ENCODE data around the gene PRAMEF4. TPM values are rescaled to one million over a fixed set of nuclear protein-coding genes. Genes with fewer than 3 reads are reported as not detected.
"Not testable (repeated sequence)": the region's sequence is repeated elsewhere in the genome, so short reads cannot be mapped to it uniquely, and the experiment has no call there.

PRAMEF4 gene
- total RNA-seq, 1 donor = not detected

- DNase-seq (ENCODE audit: insufficient read length, low spot score, missing footprints); H3K4me2 ChIP-seq (ENCODE audit: insufficient read depth, low read length); H3K79me2 ChIP-seq (ENCODE audit: insufficient read depth, low read length): not testable (repeated sequence)
Observed at GRCh38 chr1:12863131-12863880, 22.7 kb downstream of the PRAMEF4 start.

GRCh38 chr1:12856786-12857185 lies 29.2 kb downstream of the PRAMEF4 start, which contains the start of gene PRAMEF2:
Gene PRAMEF2 (plus strand): TSS chr1:12857086. CDS start chr1:12859010, 1,924 bp downstream.
- H2AFZ ChIP-seq (ENCODE audit: low read length); H3K36me3 ChIP-seq (ENCODE audit: insufficient read depth, low read length); H3K4me3 ChIP-seq (ENCODE audit: insufficient read depth, low read length); H3K9me3 ChIP-seq (ENCODE audit: low read depth, low read length); H3K27ac ChIP-seq (ENCODE audit: low read depth, low read length); H3K4me2 ChIP-seq (ENCODE audit: insufficient read depth, low read length); H4K20me1 ChIP-seq (ENCODE audit: insufficient read depth, low read length); DNase-seq (ENCODE audit: insufficient read length, low spot score, missing footprints); H3K27me3 ChIP-seq (ENCODE audit: insufficient read depth, low read length); H3K4me1 ChIP-seq (ENCODE audit: insufficient read depth, low read length); H3K79me2 ChIP-seq (ENCODE audit: insufficient read depth, low read length): not testable (repeated sequence)

More at GRCh38 chr1:12863131-12863880, 22.7 kb downstream of the PRAMEF4 start:
- H4K20me1 ChIP-seq (ENCODE audit: insufficient read depth, low read length); H3K9me3 ChIP-seq (ENCODE audit: low read depth, low read length); H3K27me3 ChIP-seq (ENCODE audit: insufficient read depth, low read length); H3K27ac ChIP-seq (ENCODE audit: low read depth, low read length); H2AFZ ChIP-seq (ENCODE audit: low read length); H3K4me3 ChIP-seq (ENCODE audit: insufficient read depth, low read length); H3K4me1 ChIP-seq (ENCODE audit: insufficient read depth, low read length); H3K36me3 ChIP-seq (ENCODE audit: insufficient read depth, low read length): not testable (repeated sequence)

DNA sequence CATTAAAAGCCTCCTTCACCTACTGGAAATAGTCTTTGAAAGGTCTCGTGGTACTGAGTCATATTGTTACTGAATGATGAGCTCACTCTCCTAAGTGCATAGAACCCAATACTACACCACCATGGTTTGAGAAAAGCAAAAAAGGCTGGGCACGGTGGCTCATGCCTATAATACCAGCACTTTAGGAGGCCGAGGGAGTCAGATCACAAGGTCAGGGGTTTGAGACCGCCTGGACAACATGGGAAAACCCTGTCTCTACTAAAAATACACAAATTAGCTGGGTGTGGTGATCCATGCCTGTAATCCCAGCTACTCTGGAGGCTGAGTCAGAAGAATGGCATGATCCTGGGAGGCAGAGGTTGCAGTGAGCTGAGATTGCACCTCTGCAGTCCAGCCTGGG lies 34.2 kb downstream of the PRAMEF4 start:
- Histone ChIP-seq H4K20me1 (ENCODE audit: insufficient read depth, low read length) (no peaks in the 10 kb centered on the region), H3K4me2 (ENCODE audit: insufficient read depth, low read length) (no peak overlapping the region), H3K9me3 (ENCODE audit: low read depth, low read length) (no peaks in the 10 kb centered on the region), H3K4me3 (ENCODE audit: insufficient read depth, low read length) (no peak overlapping the region), H2AFZ (ENCODE audit: low read length) (no peak overlapping the region), H3K4me1 (ENCODE audit: insufficient read depth, low read length) (no peaks in the 10 kb centered on the region), H3K27me3 (ENCODE audit: insufficient read depth, low read length) (no peaks in the 10 kb centered on the region), H3K36me3 (ENCODE audit: insufficient read depth, low read length) (no peaks in the 10 kb centered on the region), H3K27ac (ENCODE audit: low read depth, low read length) (no peak overlapping the region), H3K79me2 (ENCODE audit: insufficient read depth, low read length) (no peaks in the 10 kb centered on the region)
- DNase-seq (ENCODE audit: insufficient read length, low spot score, missing footprints) = no peak
- no peak for TF ChIP-seq CTCF (IDR thresholded peaks at IDR 0.05; ENCODE audit: extremely low read depth, low read depth, low read length)

- not testable (repeated sequence) for H3K27me3 ChIP-seq (ENCODE audit: insufficient read depth, low read length); H3K27ac ChIP-seq (ENCODE audit: low read depth, low read length); H4K20me1 ChIP-seq (ENCODE audit: insufficient read depth, low read length); H3K4me2 ChIP-seq (ENCODE audit: insufficient read depth, low read length); H3K36me3 ChIP-seq (ENCODE audit: insufficient read depth, low read length); H3K9me3 ChIP-seq (ENCODE audit: low read depth, low read length); H3K4me1 ChIP-seq (ENCODE audit: insufficient read depth, low read length); DNase-seq (ENCODE audit: insufficient read length, low spot score, missing footprints); H2AFZ ChIP-seq (ENCODE audit: low read length); H3K4me3 ChIP-seq (ENCODE audit: insufficient read depth, low read length); H3K79me2 ChIP-seq (ENCODE audit: insufficient read depth, low read length)
Observed at GRCh38 chr1:12848620-12849019, 37.4 kb downstream of the PRAMEF4 start, which contains the start of gene HNRNPCL1. Gene HNRNPCL1 (minus strand): TSS chr1:12848720. CDS start chr1:12848289, 431 bp downstream.

GRCh38 chr1:12833251-12833650 lies 52.8 kb downstream of the PRAMEF4 start:
- not testable (repeated sequence) for H3K27me3 ChIP-seq (ENCODE audit: insufficient read depth, low read length); DNase-seq (ENCODE audit: insufficient read length, low spot score, missing footprints); H3K4me1 ChIP-seq (ENCODE audit: insufficient read depth, low read length); H4K20me1 ChIP-seq (ENCODE audit: insufficient read depth, low read length); H3K36me3 ChIP-seq (ENCODE audit: insufficient read depth, low read length); H3K4me2 ChIP-seq (ENCODE audit: insufficient read depth, low read length); H2AFZ ChIP-seq (ENCODE audit: low read length); H3K4me3 ChIP-seq (ENCODE audit: insufficient read depth, low read length); H3K79me2 ChIP-seq (ENCODE audit: insufficient read depth, low read length); H3K9me3 ChIP-seq (ENCODE audit: low read depth, low read length); H3K27ac ChIP-seq (ENCODE audit: low read depth, low read length)

GRCh38 chr1:12831310-12831709 lies 54.7 kb downstream of the PRAMEF4 start, which contains the start of gene PRAMEF11:
Gene PRAMEF11 (minus strand): TSS chr1:12831410. CDS start chr1:12828789, 2,621 bp downstream.
- H3K27me3 ChIP-seq (ENCODE audit: insufficient read depth, low read length); H4K20me1 ChIP-seq (ENCODE audit: insufficient read depth, low read length); H3K4me1 ChIP-seq (ENCODE audit: insufficient read depth, low read length); H3K79me2 ChIP-seq (ENCODE audit: insufficient read depth, low read length); H3K4me2 ChIP-seq (ENCODE audit: insufficient read depth, low read length); H3K36me3 ChIP-seq (ENCODE audit: insufficient read depth, low read length); H3K4me3 ChIP-seq (ENCODE audit: insufficient read depth, low read length); H3K27ac ChIP-seq (ENCODE audit: low read depth, low read length); DNase-seq (ENCODE audit: insufficient read length, low spot score, missing footprints); H3K9me3 ChIP-seq (ENCODE audit: low read depth, low read length); H2AFZ ChIP-seq (ENCODE audit: low read length): not testable (repeated sequence)

Small RNA genes within 50 kb of the gene (small RNA-seq; reads per million reads assigned to genes)
- gene RNU6-1072P = not detected

Other genes with a start within 250 kb of the PRAMEF4 start
- not detected in 2 replicates for gene AADACL4, start 242.1 kb downstream of the PRAMEF4 start, total RNA-seq
- not detected in 2 replicates for gene AADACL3, start 170.1 kb downstream of the PRAMEF4 start, total RNA-seq
- gene CFAP107, start 140.0 kb downstream of the PRAMEF4 start, total RNA-seq = not detected in 2 replicates
- not detected in 2 replicates for gene PRAMEF12, start 112.5 kb downstream of the PRAMEF4 start, total RNA-seq
- gene PRAMEF1, start 94.8 kb downstream of the PRAMEF4 start, total RNA-seq = not detected in 2 replicates
- not detected in 2 replicates for gene PRAMEF11, start 54.8 kb downstream of the PRAMEF4 start, total RNA-seq
- gene HNRNPCL1, start 37.5 kb downstream of the PRAMEF4 start, total RNA-seq = not detected in 2 replicates
- gene PRAMEF2, start 29.1 kb downstream of the PRAMEF4 start, total RNA-seq = not detected in 2 replicates
- not detected in 2 replicates for gene PRAMEF10, start 12.1 kb upstream of the PRAMEF4 start, total RNA-seq
- not detected in 2 replicates for gene PRAMEF7, start 30.4 kb upstream of the PRAMEF4 start, total RNA-seq
- gene PRAMEF6, start 61.4 kb upstream of the PRAMEF4 start, total RNA-seq = not detected in 2 replicates
- not detected in 2 replicates for gene PRAMEF27, start 170.4 kb upstream of the PRAMEF4 start, total RNA-seq
- gene HNRNPCL3, start 174.6 kb upstream of the PRAMEF4 start, total RNA-seq = not detected in 2 replicates
- gene PRAMEF25, start 184.6 kb upstream of the PRAMEF4 start, total RNA-seq = not detected in 2 replicates
- gene HNRNPCL2, start 230.7 kb upstream of the PRAMEF4 start, total RNA-seq = not detected in 2 replicates